Tibial nerve (tissue), 4 donors: ENCODE data around the gene HIBADH.

ENCODE experiments used
- EP300 ChIP-seq, 2 donors: sonication (generic); formaldehyde crosslinking; IDR thresholded peaks; one replicate each; pipeline ENCODE4 v1.6.1; 2017; ENCODE audit warnings: antibody characterized with exemption in 2 of 2, mild to moderate bottlenecking in 1 of 2
- POLR2A ChIP-seq, 2 donors: fragments of 450-650 bp; IDR thresholded peaks; one replicate each; pipeline ENCODE4 v1.6.1; 2017; ENCODE audit warnings: antibody characterized with exemption in 2 of 2, mild to moderate bottlenecking in 2 of 2, moderate library complexity in 2 of 2
- TF ChIP-seq, protein P1 (sequence below), 5 experiments: fragments of 200-600 bp in 3 of 5; fragments of 450-650 bp in 2 of 5; sonication (generic) in 3 of 5; IDR thresholded peaks; one replicate each; pipeline ENCODE4 v1.5.1; 2016 to 2019; ENCODE audit warnings: antibody characterized with exemption in 5 of 5, mild to moderate bottlenecking in 3 of 5, moderate library complexity in 2 of 5

DNA sequence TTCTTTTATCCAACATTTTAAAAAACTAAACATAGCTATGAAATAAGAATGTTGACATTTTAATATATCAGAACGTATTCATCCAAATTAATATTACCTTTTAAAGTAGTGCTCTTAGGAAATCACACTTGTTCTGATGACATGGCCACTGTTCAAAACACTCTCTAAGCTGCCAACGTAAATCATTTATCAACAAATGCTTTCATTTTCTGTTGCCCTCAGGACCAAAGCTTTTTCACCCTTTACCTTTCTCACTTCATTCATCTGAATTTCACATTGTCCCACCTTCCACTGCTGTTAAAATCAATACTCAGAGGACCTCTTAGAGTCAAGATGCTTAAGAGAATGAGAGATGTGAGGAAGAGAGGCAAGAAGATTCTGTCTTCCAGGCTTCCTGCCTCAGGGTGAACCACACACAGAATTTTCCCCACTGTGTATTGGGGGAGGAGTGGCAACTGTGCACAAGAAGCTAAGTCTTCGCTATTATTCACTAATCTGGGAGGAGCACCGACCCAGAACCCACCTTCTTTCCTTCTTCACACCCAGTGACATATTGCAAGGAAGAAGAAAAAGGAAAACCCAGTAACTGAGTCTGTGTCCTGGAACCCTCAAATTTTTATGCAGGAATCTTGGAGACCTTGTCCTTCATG is 21.0 kb downstream of the HIBADH start:
- TF ChIP-seq, protein P1, sequence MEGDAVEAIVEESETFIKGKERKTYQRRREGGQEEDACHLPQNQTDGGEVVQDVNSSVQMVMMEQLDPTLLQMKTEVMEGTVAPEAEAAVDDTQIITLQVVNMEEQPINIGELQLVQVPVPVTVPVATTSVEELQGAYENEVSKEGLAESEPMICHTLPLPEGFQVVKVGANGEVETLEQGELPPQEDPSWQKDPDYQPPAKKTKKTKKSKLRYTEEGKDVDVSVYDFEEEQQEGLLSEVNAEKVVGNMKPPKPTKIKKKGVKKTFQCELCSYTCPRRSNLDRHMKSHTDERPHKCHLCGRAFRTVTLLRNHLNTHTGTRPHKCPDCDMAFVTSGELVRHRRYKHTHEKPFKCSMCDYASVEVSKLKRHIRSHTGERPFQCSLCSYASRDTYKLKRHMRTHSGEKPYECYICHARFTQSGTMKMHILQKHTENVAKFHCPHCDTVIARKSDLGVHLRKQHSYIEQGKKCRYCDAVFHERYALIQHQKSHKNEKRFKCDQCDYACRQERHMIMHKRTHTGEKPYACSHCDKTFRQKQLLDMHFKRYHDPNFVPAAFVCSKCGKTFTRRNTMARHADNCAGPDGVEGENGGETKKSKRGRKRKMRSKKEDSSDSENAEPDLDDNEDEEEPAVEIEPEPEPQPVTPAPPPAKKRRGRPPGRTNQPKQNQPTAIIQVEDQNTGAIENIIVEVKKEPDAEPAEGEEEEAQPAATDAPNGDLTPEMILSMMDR (IDR thresholded peaks at IDR 0.05): no peak
- TF ChIP-seq POLR2A (IDR thresholded peaks at IDR 0.05): no peak
- TF ChIP-seq EP300 (IDR thresholded peaks at IDR 0.05): no peak
